Activated naive CD4-positive, alpha-beta T cell treated with anti-CD3 and anti-CD28 coated beads, Interleukin-2, amount 50 U/mL, for 16 hours (primary cell): ENCODE data around the gene DHRS7B.
"Not testable (repeated sequence)": the region's sequence is repeated elsewhere in the genome, so short reads cannot be mapped to it uniquely, and the experiment has no call there.

ENCODE experiments used
- DNase-seq: peaks from one replicate; pipeline ENCODE4 v3.0.0-alpha.2; 2020

The DHRS7B gene

DNA sequence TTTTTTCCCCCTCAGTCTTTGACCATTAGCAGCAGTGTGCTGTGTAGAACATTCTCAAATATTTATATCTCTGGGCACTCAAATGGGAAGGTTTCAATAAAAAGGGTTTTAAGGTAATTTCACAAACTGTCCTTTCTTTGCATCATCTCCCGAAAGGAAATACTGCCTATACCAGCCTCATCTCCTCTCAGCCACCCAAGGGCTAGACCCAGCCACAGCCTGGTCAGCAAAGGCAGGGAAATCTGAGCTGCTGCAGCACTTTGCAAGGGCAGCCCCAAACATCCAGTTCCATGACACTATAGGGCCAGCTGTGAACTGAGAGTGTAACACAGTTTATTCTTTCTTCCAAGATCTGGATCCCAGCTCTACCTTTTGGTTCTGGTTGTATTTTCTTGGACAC is 58.3 kb downstream of the DHRS7B start:
- DNase-seq = no peak

DNA sequence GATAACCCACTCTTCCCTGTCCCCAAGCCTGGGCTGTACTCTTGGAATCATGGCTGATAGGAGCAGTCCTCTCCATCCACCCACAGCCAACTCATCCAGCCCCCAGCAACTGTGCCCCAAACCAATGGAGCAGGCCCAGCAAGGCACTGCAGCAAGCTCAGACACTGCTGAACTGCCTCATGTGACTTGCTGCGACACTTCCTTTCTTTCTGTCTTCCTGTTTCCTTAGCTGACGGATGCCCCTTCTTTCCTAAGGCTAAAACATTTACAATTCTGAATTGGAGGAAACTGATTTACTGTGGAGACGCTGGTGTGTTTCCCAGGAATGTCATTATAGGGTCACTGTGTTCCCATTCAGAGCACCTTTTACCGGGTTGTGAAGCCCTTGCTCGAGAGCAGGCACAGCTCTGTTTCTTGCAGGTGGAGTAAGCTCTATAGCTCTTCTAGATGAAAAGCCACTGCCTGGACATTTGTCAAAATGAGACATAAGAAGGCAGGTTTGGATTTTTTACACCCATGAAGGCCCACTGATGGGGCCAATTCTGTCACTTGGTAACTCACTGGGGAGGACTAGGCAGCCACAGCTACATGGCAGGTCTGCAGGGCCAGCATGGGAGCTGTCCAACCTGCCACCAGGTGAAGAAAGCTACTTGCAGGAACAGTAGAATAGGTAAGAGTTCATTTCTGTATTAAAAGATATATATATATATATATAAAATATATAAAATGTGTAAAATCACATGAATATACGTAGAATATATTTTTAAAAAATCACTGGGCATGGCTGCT is 59.8 kb downstream of the DHRS7B start:
- no peak for DNase-seq

DNA sequence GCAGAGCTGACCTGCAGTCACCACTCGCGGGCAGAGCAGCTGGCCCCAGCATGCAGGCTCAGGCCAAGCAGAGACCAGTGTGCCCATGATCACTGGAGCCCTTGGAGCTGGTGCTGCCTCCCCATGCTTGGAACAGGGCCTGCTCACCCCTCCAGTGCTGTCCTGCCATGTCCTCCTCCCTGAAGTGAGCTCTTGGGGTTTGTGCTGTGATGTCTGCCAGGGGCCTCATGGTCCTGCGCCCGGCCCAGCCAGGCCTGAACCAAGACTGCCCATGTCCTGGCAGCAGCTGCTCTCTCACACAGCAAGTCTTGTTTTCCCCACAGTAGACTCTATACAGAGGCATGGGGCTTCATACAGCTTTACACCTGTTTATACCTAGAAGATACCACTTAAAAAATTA is 62.6 kb downstream of the DHRS7B start:
- no peak for DNase-seq

- DNase-seq = no peak
Observed at GRCh38 chr17:21190078-21190477, 63.3 kb downstream of the DHRS7B start.

- no peak for DNase-seq
Observed at GRCh38 chr17:21191698-21192097, 64.9 kb downstream of the DHRS7B start.

DNA sequence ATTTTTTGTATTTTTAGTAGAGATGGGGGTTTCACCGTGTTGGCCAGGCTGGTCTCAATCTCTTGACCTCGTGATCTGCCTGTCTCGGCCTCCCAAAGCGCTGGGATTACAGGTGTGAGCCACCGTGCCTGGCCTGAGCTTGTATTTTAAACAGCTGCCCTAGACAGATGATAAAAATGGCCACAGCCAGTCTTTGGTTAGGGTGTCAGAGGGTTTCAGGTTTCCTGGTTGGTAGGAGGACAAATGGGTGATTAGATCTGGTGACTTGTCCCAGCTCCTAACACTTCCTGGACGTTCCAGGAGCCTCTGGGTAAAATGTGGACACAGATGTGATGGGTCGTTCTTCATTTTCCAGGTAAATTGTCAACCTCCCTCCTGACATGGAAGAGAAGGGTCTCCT is 65.7 kb downstream of the DHRS7B start:
- DNase-seq = not testable (repeated sequence)

- no peak for DNase-seq
Observed at GRCh38 chr17:21193031-21193430, 66.3 kb downstream of the DHRS7B start.

GRCh38 chr17:21194226-21194625 is 67.5 kb downstream of the DHRS7B start:
- no peak for DNase-seq

DNA sequence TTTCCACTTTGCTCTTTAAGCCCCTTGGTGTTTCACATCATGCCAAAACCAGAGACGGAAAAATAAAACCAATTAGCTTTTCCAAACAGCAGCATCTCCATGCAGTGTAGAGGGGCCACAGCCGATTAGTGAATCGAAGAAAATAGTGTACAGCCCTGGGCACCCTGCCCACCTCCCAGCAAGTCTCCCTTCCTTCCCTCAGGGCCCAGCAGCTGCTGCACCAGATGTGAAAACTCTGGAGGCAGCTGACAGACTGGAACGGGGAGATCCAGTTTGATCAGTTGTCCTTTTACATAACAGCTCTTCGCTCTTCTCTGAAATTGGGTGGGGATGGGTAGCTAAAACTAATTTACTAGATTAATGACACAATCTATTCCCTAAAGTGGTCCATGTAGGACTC is 67.9 kb downstream of the DHRS7B start:
- no peak for DNase-seq

DNA sequence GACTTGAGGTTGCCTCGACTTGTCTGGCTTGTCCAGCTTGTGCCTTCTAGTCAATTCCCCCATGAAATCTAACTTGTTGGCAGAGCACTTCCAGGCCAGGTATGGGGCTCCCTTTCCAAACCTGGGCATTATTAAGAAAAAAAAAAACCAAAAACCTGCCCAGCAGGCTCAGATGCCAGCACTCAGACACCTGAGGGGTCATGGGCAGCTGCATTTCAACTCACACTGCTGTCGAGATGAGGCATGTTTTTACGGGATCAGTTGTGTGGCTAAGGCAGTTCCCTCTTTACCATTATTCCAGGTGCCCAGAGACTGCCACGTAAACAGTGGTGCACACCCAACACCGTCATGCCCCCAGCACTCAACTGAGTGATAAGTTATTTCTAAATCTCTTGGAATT is 69.4 kb downstream of the DHRS7B start:
- no peak for DNase-seq

- no peak for DNase-seq
Observed at GRCh38 chr17:21198411-21198810, 71.6 kb downstream of the DHRS7B start.

- no peak for DNase-seq
Observed at GRCh38 chr17:21199311-21199710, 72.5 kb downstream of the DHRS7B start.

DNA sequence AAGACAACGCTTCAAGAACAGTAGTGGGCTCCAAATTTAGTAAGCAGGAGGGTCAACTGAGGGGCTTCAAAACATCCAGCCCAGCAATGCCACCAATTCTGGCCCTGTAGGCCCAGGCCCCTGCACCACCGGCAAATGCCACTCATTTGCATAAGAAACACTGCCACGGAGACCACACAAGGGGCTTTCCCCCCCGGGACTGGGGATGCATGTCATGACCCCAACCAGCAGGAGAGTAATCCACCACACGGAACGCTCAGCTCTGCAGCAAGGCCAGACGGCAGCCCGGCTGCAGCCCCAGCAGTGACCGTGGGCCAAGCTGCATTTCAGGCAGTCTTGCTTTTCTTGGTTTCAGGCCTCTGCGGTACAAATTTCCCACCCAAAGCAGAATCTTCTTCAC is 73.1 kb downstream of the DHRS7B start:
- DNase-seq = no peak

GRCh38 chr17:21200590-21201297 is 74.0 kb downstream of the DHRS7B start:
- DNase-seq = no peak

DNA sequence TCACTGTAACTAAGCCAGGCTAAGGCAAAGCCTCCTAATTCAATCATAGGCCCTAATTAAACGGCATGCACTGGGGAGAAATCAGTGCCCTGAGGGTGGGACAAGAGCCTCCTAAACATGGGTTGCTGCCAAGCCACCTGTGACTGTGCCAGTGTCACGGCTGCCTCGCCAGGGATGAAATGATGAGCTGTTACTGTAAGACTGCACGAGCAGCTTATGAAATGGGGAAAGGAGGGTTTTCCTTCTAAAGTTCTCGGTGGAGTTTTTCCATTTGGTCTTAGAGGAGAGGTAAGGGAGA is 74.5 kb downstream of the DHRS7B start:
- no peak for DNase-seq

GRCh38 chr17:21201874-21202273 is 75.1 kb downstream of the DHRS7B start:
- DNase-seq = no peak

DNA sequence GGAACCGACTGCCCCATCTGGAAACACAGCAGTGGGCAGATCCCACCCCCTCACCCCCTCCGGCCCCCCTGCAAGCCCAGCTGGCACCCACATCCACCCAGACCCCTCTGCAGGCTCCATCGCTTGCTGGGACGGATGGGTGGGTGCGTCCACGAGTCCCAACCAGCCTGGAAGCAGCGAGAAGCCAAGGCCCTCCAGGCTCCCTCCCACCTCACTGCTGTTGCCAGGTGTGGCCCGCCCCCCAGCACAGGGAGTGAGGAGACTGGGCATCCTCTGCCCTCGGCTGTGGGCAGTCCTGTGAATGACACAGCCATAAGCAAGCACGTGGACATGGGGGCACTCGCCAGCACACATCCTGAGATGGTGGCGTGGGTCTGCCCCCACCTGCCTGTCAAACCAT is 75.7 kb downstream of the DHRS7B start:
- no peak for DNase-seq

DNA sequence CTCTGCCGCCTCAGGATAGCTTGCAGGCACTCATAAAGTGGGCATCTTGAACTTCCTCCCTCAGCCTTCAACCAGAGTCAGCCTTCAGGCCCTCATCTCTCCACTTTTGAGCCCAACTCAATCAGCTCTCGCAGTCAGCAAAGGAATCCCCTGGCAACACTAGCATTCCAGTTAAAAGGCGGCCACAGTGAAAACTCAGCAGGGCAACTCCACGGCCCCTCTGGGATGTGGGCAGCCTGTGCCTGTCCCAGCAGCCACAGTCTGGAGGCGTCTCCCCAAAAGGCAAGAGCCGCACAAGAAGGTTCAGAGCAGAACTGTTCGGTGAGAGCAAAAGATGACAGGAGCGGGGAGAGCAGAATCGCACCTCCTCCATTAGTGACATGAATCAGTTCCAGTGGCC is 78.2 kb downstream of the DHRS7B start:
- no peak for DNase-seq

DNA sequence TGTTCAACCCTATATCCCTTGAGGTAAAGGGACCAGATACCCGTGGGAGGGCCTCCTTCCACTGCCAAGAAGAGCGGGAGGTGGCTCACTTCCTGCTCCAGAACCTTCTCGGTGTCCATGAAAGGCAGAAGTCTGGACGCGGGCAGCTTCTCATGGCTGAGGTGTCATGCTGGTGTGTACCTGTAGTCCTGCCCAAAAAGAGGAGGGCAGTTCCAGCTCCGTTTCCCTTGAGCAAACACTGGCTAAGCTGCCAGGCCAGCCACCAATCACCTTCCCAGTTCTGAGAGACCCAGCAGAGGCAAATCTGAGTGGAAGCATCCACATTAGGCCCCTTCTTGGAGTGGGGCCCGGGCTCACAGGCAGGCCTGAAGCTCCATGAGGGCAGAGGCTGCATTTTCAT is 81.6 kb downstream of the DHRS7B start:
- DNase-seq = no peak

- DNase-seq = no peak
Observed at GRCh38 chr17:21209511-21210175, 82.9 kb downstream of the DHRS7B start.

DNA sequence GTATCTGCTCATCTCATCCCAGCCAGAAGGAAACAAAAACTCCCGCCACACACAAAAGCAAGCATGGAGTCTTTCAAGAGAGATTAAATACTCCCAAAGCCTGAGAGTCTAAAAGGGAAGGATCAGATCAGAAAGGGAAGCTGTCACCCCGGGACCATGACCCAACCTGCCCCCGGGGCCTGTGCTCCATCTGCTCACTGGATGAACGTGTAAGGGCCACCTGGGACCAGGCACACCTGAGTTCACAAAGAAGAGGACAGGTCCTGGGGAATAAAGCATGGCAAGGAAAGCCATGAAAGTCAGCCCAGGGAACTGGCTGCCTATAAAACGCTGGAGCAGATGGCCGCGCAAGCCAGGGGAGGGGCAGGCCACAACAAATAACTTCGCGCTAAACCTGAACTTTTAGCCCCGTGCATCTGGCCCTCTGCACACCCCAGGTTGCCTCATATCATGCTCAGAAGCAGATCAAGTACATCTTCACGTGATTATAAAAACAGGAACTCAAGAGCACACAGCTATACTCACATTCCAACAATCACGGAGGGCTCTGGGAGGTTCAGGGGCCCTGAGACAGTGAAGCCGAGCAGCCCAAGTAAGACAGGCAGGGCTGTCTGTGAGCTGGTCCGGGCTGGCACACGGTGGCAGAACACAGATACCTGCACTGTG is 83.8 kb downstream of the DHRS7B start:
- no peak for DNase-seq

DNA sequence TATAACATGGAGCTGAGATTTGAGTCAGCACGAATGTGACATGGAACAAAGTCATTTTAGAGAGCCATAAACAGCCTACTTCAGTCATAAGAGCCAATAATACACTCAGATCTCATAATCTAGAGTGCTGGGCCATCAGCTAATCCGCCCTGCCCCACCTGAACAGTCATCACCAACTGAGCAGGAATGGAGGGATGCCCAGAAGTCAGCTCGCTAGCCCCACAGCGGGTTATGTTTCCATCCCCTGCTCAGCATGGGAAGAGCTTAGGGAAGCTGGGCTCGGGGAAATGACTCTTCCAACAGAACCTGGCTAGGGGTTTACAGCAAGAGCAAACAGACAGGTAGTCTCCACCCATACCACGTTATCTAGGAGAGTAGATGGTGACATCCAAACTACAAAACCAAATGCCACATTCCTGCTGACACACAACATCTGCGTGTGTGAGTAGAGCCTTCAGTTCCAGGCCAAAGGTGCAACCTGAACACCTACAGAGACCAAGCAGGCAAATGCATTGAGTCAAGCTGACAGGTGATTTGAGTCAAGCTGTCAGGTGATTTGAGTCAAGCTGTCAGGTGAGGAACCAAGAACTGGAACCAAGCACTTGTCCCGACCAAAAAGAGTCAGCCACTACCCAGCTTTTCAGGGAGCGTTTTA is 85.2 kb downstream of the DHRS7B start:
- no peak for DNase-seq
